Measurements from ENCODE around the gene TDP1. TPM values are rescaled to one million over a fixed set of nuclear protein-coding genes. Genes with fewer than 3 reads are reported as not detected.
A peak's percentile ranks its signal among the peaks of the same experiment; 100 is the strongest.

TDP1 gene
- total and polyA plus RNA-seq, 2 of the 13 experiments (the other 11 are each of a cell fraction or from before 2014, with no cell fraction given) = 16.4 to 31.2 TPM

DNA sequence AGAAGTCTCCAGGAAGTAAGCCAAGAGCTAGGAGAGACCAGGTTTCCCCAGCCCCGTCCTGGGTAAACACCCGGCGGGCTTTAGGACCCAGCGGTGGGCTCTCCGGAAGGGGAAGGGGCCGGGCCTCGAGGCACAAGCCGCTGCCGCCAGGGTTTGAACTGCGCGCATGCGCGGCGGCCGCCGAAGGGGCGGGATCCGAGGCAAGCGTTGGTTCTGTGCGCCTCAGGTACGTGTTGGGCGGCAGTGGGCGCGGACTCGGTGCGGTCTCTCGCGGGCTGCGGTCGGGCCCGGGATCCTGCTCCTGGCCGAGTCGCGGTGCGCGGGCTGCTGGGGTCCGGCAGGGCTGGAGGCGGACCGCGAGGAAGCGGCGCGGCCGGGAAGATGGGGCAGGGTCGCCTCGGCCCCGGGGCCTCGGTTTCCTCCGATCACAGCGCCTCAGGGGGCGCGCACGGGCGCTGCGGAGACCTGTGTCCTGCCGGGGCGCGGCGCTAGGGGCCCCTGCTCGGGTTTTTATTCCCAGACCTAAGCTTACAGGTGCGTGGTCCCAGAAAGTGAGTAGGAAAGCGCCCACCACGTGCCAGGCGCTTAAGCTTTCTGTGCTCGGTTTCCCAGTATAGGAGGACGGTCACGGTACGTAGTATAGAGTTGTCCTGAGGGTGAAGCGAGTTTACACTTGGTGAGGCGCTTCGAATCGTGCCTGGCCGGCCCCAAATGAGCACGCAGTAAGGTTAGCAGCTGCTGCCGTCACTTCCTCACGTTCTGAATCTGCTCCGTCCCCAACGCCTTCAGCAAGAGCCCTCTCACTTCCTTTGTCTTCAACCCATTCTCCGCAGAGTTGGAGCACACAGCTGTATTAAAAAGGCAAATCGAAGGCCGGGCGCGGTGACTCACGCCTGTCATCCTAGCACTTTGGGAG, at the start of gene TDP1 (continued):
- TF ChIP-seq, protein P1, sequence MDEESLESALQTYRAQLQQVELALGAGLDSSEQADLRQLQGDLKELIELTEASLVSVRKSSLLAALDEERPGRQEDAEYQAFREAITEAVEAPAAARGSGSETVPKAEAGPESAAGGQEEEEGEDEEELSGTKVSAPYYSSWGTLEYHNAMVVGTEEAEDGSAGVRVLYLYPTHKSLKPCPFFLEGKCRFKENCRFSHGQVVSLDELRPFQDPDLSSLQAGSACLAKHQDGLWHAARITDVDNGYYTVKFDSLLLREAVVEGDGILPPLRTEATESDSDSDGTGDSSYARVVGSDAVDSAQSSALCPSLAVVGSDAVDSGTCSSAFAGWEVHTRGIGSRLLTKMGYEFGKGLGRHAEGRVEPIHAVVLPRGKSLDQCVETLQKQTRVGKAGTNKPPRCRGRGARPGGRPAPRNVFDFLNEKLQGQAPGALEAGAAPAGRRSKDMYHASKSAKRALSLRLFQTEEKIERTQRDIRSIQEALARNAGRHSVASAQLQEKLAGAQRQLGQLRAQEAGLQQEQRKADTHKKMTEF (CRISPR knock-in tag; IDR thresholded peaks at IDR 0.05) = peak; percentile 76
- TF ChIP-seq, protein P2, sequence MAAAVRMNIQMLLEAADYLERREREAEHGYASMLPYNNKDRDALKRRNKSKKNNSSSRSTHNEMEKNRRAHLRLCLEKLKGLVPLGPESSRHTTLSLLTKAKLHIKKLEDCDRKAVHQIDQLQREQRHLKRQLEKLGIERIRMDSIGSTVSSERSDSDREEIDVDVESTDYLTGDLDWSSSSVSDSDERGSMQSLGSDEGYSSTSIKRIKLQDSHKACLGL (CRISPR knock-in tag; IDR thresholded peaks at IDR 0.05) = peak; percentile 14; the same call in 1 of the 2 replicates
- TF ChIP-seq RXRB (CRISPR knock-in tag; IDR thresholded peaks at IDR 0.05; ENCODE audit: borderline replicate concordance) = peak; percentile 47; the same call in 1 of the 2 replicates
- no peak for TF ChIP-seq ZNF660 (CRISPR knock-in tag; IDR thresholded peaks at IDR 0.05; ENCODE audit: borderline replicate concordance, low read depth)
- peak; percentile 42; the same call in 1 of the 2 replicates for TF ChIP-seq ZNF589 (CRISPR knock-in tag; conservative IDR thresholded peaks at IDR 0.05)
- TF ChIP-seq ZNF207 (IDR thresholded peaks at IDR 0.05; ENCODE audit: borderline replicate concordance) = no peak
- no peak for TF ChIP-seq NONO (IDR thresholded peaks at IDR 0.05)
- TF ChIP-seq NONO (CRISPR knock-in tag; conservative IDR thresholded peaks at IDR 0.05) = peak; percentile 88
- no peak for TF ChIP-seq ZNF354B (CRISPR knock-in tag; IDR thresholded peaks at IDR 0.05)
- no peak for TF ChIP-seq ZNF644 (CRISPR knock-in tag; IDR thresholded peaks at IDR 0.05; ENCODE audit: low read depth)
- TF ChIP-seq GABPA (IDR thresholded peaks at IDR 0.05; ENCODE audit: low read depth, low read length) = peak; percentile 67
- TF ChIP-seq GABPA (CRISPR knock-in tag; IDR thresholded peaks at IDR 0.05; ENCODE audit: low read depth) = peak; percentile 88
- no peak for TF ChIP-seq ARNT2 (CRISPR knock-in tag; IDR thresholded peaks at IDR 0.05; ENCODE audit: low read depth)
- peak; percentile 76 for TF ChIP-seq MED1 (CRISPR knock-in tag; IDR thresholded peaks at IDR 0.05)
- 0 out of 2 replicates have a peak, but pooled peaks have one; percentile 20 for TF ChIP-seq ZMAT3 (CRISPR knock-in tag; conservative IDR thresholded peaks at IDR 0.05)
- TF ChIP-seq, protein P3, sequence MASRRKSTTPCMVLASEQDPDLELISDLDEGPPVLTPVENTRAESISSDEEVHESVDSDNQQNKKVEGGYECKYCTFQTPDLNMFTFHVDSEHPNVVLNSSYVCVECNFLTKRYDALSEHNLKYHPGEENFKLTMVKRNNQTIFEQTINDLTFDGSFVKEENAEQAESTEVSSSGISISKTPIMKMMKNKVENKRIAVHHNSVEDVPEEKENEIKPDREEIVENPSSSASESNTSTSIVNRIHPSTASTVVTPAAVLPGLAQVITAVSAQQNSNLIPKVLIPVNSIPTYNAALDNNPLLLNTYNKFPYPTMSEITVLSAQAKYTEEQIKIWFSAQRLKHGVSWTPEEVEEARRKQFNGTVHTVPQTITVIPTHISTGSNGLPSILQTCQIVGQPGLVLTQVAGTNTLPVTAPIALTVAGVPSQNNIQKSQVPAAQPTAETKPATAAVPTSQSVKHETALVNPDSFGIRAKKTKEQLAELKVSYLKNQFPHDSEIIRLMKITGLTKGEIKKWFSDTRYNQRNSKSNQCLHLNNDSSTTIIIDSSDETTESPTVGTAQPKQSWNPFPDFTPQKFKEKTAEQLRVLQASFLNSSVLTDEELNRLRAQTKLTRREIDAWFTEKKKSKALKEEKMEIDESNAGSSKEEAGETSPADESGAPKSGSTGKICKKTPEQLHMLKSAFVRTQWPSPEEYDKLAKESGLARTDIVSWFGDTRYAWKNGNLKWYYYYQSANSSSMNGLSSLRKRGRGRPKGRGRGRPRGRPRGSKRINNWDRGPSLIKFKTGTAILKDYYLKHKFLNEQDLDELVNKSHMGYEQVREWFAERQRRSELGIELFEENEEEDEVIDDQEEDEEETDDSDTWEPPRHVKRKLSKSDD (CRISPR knock-in tag; IDR thresholded peaks at IDR 0.05; ENCODE audit: low read depth) = 0 out of 2 replicates have a peak, but pooled peaks have one; percentile 20
- peak; percentile 70 for TF ChIP-seq DMAP1 (CRISPR knock-in tag; IDR thresholded peaks at IDR 0.05)
- TF ChIP-seq ZNF615 (CRISPR knock-in tag; IDR thresholded peaks at IDR 0.05; ENCODE audit: borderline replicate concordance) = no peak
- peak; percentile 63; the same call in 1 of the 2 replicates for TF ChIP-seq ZNF749 (CRISPR knock-in tag; IDR thresholded peaks at IDR 0.05; ENCODE audit: borderline replicate concordance)
- TF ChIP-seq ZNF550 (CRISPR knock-in tag; IDR thresholded peaks at IDR 0.05; ENCODE audit: borderline replicate concordance) = peak; percentile 28; the same call in 1 of the 2 replicates
- TF ChIP-seq FOXK2 (IDR thresholded peaks at IDR 0.05) = no peak; the same call in 1 of the 2 replicates
- TF ChIP-seq U2AF1 (optimal IDR thresholded peaks at IDR 0.05; ENCODE audit: low read depth, low read length) = no peak
- no peak for TF ChIP-seq KDM3A (CRISPR knock-in tag; IDR thresholded peaks at IDR 0.05; ENCODE audit: low read depth)
- no peak for TF ChIP-seq HOXA7 (CRISPR knock-in tag; IDR thresholded peaks at IDR 0.05)
- no peak for TF ChIP-seq PCBP2 (optimal IDR thresholded peaks at IDR 0.05; ENCODE audit: low read depth, low read length, poor library complexity, severe bottlenecking)

All from HepG2 (cell line).